Measurements from ENCODE around the gene TIA1.
A peak's percentile ranks its signal among the peaks of the same experiment; 100 is the strongest.
"Not testable (repeated sequence)": the region's sequence is repeated elsewhere in the genome, so short reads cannot be mapped to it uniquely, and the experiment has no call there.

TIA1 gene, protein sequence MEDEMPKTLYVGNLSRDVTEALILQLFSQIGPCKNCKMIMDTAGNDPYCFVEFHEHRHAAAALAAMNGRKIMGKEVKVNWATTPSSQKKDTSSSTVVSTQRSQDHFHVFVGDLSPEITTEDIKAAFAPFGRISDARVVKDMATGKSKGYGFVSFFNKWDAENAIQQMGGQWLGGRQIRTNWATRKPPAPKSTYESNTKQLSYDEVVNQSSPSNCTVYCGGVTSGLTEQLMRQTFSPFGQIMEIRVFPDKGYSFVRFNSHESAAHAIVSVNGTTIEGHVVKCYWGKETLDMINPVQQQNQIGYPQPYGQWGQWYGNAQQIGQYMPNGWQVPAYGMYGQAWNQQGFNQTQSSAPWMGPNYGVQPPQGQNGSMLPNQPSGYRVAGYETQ

DNA sequence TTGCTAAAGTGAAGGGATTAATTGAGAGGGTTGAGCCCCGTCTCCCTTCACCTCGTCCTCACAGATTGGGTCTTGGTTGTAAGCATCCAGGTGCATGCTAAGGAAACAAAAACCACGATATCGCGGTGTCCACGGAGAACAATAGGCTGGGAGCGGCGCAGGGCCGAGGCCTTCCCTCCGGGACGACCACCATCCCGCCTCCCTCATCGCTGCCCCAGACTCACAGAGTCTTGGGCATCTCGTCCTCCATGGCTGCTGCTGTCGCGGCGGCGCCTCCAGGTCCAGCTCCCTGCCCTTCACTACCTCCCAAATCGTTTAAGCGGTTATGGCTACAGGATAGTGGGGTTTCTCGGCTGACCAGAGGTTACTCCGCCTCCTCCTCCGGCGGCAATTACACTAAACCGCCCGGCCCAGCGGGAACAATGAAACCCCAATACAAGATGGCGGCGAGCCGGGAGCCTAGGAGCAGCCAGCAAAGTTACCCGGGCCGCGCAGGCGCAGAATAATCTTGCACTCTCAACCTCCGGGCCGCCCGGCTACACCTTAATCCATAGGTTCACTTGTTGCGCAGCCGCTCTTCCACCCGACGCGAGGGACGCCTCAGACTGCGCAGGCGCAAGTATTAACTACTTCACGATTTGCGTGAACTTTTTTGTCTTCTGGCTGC, at the start of gene TIA1:
TSS of gene TIA1 (minus strand) at position 448 of the 667 bp plus-strand sequence. CDS start at position 250, 198 bp downstream.
- peak; percentile 99 for DNase-seq

DNA sequence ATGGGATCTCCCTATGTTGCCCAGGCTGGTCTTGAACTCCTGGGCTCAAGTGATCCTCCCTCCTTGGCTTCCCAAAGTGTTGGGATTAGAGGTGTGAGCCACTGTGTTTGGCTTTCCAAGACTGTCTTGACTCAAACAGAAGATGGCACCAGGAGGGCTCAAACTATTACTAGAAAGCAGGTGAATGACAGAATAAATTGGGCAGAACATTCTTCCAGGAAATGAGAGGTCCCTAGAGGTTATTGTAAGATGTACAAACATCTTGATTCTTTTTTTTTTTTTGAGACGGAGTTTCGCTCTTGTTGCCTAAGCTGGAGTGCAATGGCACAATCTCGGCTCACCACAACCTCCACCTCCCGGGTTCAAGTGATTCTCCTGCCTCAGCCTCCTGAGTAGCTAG, 49.4 kb upstream of the TIA1 start:
- DNase-seq, result not testable (repeated sequence)

DNA sequence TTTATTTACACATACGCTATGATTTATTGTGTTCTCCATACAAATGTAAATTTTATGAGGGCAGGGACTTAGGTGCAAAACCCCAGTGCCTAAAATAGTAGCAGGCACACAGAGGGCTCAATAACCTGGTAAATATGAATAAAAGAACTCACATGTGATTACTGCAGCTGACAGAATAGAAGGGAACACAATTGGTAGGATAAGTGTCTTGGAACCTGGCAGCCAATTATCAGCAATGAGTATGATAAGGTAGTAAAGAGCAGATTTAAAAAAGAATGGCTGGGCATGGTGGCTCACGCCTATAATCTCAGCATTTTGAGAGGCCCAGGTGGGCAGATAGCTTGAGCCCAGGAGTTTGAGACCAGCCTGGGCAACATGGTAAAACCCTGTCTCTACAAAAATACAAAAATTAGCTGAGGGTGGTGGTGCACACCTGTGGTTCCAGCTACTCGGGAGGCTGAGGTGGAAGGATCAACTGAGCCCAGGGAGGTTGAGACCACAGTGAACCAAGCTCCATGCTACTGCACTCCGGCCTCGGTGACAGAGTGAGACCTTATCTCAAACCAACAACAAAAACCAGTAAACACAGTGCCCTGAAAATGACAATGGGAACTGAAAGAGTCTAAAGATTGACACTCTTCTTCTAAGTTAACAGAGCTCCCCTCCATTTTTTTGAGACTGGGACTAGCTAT, 35.2 kb upstream of the TIA1 start:
- DNase-seq, result no peak

DNA sequence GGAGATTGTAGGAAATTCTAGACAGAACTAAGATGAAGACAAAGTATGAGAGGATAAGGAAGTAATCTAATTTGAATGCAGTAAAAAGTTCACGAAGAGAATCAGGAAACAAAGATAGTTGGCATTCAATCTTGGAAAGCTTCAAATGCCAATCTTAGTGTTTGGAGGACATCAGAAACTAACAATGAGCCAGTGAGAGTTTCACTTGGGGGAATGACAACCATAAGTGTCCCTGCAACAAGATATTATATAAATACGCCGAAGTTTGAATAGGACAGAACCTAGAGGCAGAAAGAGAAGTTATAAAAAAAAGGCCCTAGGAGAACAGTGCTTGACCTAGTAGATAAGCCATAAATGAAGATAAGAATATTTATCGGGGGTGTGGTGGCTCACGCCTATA, 34.0 kb upstream of the TIA1 start:
- DNase-seq, result no peak

DNA sequence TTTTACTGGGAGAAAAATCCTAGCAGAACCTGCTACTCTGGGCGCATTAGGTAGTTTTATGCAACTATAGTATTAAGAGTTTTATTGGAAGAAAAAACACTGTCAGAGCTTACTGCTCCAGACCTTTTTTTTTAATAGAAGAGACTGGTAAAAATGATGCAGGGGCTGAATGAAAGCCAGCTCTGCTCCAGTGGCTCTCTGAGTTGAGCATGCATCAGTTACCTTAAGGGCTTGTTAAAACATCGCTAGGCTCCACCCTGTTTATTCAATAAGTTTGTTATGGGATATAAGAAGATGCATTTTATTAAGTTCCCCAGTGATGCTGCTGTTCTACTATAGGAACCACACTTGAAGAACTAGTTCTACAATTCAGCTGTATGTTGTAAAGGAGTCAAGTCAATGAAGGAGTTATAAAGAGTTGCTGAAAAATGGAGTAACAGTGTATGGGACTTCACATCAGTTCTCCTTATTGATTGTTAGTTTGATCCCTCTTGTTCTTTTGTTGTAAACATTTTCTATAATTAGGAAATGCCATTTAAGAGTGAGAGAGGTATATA, 31.9 kb upstream of the TIA1 start:
- peak; percentile 28 for DNase-seq

DNA sequence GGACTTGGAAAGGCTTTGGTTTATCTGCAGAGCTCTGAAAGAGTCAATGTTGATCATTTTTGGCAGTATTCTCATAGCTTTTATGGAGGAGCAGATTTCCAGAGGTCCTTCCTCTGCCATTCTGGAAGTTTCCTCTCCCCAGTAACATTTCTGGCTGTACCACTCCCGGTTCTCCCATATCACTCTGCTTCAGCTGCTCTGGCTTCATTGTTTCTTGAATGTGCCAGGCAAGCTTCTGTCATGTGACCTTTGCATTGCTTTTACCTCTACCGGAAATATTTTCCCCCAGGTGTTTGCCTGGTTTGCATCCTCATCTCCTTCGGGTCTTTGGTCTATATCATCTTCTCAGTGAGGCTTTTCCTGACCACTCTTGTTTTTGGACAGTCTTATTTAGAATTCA, 21.9 kb upstream of the TIA1 start:
- DNase-seq, result no peak

DNA sequence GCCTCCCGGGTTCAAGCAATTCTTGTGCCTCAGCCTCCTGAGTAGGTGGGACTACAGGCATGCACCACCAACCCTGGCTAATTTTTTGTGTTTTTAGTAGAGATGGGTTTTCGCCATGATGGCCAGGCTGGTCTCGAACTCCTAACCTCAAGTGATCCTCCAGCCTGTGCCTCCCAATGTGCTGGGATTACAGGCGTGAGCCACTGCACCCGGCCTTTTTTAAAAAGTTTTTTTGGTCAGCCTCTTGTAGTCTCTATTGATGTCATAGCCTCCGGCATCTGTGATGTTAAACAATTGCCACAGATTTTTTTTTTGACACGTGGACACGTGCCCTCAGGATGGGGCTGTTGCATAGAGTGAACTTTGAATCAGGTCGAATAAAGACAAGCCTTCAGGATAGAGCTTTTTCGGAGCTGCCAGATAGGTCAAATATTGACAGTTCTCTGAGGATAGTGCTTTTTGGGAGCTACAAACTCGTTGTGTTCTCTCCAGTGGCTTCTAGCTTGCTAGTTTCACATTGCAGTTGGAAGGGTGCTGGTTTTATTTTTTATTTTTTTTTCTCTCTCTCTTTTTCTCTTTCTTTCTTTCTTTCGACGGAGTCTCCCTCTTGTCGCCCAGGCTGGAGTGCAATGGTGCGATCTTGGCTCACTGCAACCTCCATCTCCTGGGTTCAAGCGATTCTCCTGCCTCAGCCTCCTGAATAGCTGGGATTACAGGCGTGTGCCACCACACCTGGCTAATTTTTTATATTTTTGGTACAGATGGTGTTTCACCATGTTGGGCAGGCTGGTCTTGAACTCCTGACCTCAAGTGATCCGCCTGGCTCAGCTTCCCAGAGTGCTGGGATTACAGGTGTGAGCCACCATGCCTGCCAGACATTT, 21.2 kb upstream of the TIA1 start:
- not testable (repeated sequence) for DNase-seq

DNA sequence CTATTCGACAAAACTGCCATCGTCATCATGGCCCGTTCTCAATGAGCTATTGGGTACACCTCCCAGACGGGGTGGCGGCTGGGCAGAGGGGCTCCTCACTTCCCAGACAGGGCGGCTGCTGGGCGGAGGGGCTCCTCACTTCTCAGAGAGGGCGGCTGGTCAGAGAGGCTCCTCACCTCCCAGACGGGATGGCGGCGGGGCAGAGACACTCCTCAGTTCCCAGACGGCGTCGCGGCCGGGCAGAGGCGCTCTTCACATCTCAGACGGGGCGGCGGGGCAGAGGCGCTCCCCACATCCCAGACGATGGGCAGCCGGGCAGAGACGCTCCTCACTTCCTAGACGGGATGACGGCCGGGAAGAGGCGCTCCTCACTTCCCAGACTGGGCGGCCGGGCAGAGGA, 18.5 kb upstream of the TIA1 start:
- not testable (repeated sequence) for DNase-seq

DNA sequence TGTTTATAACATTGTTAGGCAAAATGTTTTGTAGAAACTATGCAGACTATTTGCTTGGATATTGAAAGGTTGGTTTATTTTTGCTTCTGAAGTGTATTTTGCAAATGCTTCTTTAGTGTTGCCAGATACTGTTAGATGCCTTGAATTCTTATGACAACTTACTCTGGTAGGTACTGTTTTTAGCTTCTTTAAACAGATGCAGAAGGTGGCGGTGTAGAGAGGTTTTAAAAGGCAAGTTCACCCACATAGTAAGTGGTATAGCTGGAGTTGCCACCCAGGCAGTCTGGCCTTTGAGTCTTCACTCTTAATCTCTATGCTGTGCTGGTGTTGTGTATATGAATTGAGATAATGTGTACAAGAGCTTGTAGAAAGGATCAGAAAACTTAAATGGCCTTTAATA, 13.1 kb upstream of the TIA1 start:
- no peak for DNase-seq

DNA sequence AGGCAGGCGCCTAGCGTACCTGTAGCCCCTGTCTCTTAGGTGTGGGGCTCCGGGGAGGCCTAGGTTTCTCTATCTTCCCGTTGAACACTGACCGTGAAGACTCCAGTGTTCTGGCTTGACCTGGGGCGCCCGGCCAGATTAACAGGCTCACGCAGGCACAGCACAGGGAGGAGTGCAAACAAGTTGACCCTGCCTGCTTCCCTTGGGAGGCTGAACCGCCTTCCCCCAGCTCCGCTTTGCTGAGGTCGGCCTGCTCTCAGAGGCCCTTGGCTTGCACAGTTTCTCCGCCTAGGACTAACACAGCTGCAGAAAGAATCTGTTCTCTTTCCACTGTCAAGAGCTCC, 10.1 kb upstream of the TIA1 start:
- peak; percentile 57 for DNase-seq

DNA sequence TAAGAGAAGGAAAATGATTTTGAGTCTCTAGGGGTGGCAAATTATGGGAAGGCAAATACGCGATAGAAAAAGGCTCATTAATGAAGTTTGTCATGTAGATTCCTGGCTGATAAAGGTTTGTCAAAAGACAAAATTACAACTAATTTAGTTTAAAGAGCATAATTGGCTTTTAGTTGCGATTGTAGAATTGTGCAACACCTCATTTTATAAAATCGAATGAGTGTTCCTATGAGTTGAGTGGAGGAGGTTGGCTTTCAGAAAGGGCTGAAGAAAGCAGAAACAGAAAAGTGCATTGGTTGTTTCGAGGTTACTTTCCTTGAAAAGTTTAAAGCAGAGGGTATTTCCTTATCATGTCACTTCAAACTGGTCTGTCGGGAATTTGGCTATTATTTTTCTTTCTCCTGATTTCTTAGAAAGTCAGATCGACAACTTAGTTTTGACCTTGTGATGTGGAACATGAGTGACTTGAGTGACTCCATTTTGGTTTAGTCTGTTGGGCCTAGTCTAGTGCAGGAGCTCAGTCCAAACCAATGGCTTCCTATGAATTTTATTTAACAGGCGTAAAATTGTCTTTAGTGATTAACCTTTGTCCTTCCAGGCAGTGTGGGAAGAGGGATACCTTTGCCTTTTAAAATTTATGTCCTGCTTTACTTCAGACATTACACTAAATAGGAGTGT, 7.3 kb upstream of the TIA1 start:
- DNase-seq, result no peak

DNA sequence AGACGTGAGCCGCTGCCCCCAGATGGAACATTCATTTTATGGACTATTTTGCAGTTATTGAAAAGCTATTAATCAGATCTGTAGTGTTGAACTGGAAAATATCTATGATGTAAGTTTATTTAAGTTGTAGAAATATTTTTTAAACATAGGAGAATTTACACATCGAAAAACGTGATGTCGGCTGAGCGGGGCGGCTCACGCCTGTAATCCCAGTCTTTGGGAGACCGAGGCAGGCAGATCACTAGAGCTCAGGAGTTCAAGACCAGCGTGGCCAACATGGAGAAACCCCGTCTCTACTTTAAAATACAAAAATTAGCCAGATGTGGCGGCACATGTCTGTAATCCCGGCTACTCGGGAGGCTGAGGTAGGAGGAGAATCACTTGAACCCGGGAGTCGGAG, 2.0 kb upstream of the TIA1 start:
- no peak for DNase-seq

DNA sequence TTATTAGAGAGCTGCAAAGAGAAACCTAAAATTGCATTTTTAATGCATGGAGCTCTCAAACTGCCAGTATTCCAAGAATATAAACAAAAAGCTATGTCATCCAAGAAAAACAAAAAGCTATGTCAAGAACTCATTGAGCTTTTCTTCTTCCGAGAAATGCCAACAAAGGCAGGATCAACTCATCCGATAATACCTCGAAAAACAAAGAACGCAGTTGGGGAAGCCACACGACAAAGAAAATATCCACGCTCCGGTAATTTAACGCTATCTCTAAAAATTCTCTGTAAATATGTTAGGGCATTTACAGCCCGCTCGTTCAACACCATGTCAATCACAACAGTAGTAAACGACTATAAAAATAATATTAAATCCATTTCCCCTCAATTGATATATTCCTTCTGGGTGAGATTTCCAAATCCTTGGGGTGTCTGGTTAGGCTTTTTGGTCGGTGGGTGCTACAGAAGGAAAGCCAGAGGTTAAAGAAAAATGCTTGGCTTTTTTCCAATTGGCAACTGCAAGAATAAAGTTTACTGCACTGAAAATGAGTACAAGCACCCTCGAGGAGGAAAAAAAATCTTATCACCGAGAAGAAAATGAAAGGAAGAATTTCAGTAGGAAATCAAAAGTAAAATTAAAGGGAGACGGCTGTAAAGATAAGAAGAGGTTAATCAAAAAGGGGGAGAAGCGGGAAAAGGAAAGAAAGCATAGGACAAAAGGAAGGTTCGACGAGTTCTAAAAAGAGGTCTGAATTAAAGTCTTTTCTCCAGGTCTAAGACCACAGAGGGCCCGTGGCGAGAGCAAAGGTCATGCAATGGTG, 856 bp downstream of the TIA1 start:
- DNase-seq, result peak; percentile 84

DNA sequence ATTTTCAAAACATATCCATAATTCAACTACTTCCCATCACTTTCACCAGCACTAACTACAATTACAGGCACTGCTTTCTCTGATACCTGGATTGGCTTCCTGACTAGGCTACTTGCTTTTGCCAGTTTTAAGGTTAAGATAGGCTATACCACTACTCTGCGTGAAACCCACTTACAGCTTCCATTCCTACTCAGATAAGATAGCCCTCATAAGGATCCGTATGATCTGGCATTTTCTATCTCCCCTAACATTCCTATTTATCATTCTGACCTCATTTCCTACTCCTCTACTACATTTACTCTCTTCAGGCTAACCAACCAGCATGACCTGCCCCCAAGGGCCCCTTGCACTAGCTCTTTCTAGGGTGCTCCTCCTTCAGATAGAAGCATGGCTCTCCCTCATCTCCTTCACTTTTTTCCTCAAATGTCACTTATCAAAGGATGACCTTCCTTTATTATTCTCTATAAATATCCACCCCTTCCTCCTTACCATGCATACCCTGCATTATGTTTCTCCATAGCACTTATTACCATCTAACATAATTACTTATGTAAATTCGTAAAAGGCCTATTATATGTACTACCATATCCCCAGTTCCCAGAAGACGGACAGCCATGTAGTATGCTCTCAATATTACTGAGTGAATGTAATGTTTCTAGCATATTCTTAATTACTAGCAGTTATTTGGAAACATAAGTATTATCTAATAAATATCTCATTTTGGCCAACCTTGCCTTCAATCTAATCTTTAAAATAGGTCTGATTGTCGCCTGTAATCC, 4.4 kb downstream of the TIA1 start:
- DNase-seq, result no peak

DNA sequence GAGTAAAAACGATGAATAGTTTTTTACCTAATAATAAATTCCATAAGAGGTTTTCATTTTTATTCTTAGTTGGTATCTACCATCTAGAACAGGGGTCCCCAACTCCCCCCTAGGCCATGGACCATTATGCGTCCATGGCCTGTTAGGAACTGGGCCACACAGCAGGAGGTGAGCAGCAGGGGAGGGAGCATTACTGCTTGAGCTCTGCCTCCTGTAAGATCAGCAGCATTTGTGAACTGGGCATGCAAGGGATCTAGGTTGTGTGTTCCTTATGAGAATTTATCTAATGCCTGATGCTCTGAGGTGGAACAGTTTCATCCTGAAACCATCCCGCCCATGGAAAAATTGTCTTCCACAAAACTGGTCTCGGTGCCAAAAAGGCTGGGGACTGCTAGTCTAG, 5.9 kb downstream of the TIA1 start:
- no peak for DNase-seq

DNA sequence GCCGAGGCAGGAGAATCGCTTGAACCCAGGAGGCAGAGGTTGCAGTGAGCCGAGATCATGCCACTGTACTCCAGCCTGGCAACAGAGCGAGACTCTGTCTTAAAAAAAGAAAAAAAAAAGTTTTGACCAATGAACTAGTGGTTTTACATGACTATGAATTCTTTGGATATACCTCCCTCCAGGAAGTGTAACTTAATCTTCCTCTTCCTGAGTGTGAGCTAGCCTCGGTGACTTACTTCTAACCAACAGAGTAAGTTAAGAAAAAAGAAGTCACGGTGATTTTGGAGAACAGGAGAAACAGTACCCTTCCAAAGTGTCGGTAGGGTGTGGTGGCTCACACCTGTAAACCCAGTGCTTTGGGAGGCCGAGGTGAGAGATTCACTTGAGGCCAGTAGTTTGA, 7.1 kb downstream of the TIA1 start:
- DNase-seq, result no peak

DNA sequence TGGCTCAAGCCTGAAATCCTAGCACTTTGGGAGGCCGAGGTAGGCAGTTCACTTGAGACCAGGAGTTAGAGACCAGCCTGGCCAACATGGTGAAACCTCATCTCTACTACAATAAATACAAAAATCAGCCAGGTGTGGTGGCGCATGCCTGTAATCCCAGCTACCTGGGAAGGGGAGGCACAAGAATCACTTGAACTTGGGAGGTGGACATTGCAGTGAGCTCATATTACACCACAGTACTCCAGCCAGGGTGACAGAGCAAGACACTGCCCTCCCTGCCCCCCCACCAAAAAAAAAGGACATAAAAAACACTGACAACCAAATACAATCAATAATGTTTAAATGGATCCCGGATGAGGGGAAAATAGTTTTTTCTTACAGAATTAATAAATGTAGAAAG, 7.8 kb downstream of the TIA1 start:
- no peak for DNase-seq

DNA sequence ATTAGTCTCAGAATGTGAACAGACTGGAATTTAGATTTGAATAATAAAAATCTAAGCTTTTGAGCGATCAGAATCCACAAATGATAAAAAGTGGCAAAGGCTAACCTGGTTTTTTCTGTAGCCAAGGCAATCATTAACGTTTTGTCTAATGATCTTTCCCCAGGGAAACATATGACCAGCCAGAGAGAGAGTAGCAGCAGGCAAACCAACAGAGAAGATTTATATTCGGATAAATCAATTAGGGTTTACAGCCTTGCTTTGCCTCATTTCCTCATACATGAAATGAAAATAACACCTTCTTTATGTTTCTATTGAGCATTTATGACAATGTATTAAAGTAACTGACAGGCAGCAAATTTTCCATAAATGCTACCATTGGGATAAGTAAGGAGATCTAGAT, 14.5 kb downstream of the TIA1 start:
- no peak for DNase-seq

DNA sequence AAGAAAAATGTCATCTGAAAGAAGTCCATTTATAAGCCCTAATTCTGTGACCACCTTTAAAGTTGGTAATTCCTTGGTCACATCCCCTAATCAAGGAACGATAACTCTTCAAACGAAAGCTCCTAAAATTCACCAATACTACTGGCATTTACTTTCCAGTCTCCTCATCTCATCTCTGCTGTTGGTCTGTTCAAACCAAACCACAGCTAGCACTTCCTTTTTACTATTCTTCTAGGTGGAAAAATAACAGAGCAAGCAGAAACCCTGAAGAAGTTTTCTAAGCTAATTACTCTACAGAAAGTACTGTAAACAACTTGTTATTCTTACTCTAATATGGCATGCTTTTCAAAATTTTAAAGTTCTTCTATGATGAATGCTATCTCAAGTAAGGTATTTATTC, 21.6 kb downstream of the TIA1 start:
- no peak for DNase-seq

DNA sequence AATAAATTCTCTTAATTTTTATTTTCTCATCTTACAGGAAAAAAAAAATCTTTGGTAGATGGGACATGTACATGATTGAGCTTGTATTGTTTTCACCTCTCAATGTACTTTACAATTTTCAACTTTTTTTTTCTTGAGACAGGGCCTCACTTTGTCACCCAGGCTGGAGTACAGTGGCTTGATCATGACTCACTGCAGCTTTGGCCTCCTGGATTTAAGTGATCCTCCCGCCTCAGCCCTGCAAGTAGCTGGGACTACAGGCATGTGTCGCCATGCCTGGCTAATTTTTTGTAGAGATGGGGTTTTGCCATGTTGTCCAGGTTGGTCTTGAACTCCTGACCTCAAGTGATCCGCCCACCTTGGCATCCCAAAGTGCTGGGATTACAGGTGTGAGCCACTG, 25.1 kb downstream of the TIA1 start:
- not testable (repeated sequence) for DNase-seq

Data from DMS79 treated with DMSO at 0.1 percent for 48 hours (cell line).